NCI-H1048 (cell line): ENCODE data around the gene COX19.

ENCODE experiments used
- DNase-seq: peaks from one replicate; lab custom pipeline; 2025; lab: John Stamatoyannopoulos, UW

COX19 gene

GRCh38 chr7:978049-978346, 2.6 kb upstream of the COX19 start:
- no peak for DNase-seq

- no peak for DNase-seq
Observed at GRCh38 chr7:977326-978048, 2.1 kb upstream of the COX19 start.

GRCh38 chr7:976901-977325, 1.6 kb upstream of the COX19 start:
- no peak for DNase-seq

- no peak for DNase-seq
Observed at GRCh38 chr7:975702-976473, 539 bp upstream of the COX19 start.

GRCh38 chr7:974172-974571, 1.2 kb downstream of the COX19 start:
- no peak for DNase-seq

- DNase-seq = no peak
Observed at GRCh38 chr7:973312-973711, 2.0 kb downstream of the COX19 start.

- no peak for DNase-seq
Observed at GRCh38 chr7:972676-973309, 2.6 kb downstream of the COX19 start.

GRCh38 chr7:972110-972509, 3.2 kb downstream of the COX19 start:
- no peak for DNase-seq

- DNase-seq = no peak
Observed at GRCh38 chr7:970744-971143, 4.6 kb downstream of the COX19 start.

GRCh38 chr7:969403-969802, 5.9 kb downstream of the COX19 start:
- DNase-seq = no peak

- no peak for DNase-seq
Observed at GRCh38 chr7:968205-969105, 6.9 kb downstream of the COX19 start.

- no peak for DNase-seq
Observed at GRCh38 chr7:967361-968082, 7.8 kb downstream of the COX19 start.

- no peak for DNase-seq
Observed at GRCh38 chr7:966291-967069, 8.9 kb downstream of the COX19 start.

- DNase-seq = no peak
Observed at GRCh38 chr7:964401-965231, 10.7 kb downstream of the COX19 start.

GRCh38 chr7:963236-964078, 11.9 kb downstream of the COX19 start:
- DNase-seq = no peak

GRCh38 chr7:962401-963081, 12.8 kb downstream of the COX19 start:
- no peak for DNase-seq

GRCh38 chr7:961546-962400, 13.6 kb downstream of the COX19 start:
- DNase-seq = no peak
